ENCODE measurements around the gene TWF2. TPM values are rescaled to one million over a fixed set of nuclear protein-coding genes. Genes with fewer than 3 reads are reported as not detected.
"Not testable (repeated sequence)": the region's sequence is repeated elsewhere in the genome, so short reads cannot be mapped to it uniquely, and the experiment has no call there.

The TWF2 gene
- 95.2 and 174 TPM in 2 replicates for total RNA-seq

DNA sequence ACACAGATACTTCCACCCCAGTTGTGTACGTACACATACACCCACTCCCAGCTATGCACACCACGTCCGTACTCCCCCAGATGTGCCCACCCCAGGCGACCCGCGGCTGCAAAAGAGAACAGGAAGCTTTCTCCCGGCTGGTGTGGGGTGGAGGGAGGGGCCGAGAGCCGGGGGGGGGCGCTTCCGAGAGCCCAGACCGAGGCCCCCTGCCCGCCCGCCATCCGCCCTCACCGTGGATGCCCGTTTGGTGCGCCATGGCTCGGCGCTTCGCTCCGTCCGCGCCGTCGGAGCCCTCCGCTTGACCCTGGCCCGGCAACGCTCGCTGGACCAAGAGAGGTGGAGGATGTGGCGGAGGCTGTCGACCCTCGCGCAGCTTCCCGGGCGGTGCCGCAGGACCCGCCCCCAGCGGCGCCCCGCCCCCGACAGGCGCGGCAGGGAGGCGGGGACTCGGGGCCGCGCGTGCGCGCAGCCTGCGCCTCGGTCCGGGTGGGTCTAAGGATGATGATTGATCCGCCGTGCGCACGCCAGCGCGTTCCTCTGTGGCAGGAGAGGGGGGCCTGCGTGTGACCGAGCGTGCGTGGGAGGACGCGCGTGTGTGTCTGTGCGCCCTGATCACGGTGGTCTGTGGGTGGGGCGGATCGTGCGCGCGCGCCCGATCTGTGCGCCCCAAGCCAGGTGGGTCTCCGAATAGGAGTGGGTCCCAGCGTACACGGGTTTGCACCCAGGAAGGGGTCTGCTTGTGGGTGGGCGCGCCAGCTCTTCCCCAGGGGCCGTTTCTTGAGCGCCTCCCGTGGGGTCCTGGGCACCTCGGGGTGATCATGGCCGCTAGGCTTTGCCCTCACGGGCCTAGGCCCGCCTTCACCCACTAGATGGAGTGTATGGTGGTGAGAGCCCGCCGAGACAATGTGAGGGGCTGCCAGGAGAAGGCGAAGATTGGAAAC, at the start of gene TWF2:
TWF2 (minus strand) TSS at position 398 of the 941 bp plus-strand sequence; CDS start at position 256, 142 bp downstream.
- DNase-seq (ENCODE audit: low read depth) = no peak

DNA sequence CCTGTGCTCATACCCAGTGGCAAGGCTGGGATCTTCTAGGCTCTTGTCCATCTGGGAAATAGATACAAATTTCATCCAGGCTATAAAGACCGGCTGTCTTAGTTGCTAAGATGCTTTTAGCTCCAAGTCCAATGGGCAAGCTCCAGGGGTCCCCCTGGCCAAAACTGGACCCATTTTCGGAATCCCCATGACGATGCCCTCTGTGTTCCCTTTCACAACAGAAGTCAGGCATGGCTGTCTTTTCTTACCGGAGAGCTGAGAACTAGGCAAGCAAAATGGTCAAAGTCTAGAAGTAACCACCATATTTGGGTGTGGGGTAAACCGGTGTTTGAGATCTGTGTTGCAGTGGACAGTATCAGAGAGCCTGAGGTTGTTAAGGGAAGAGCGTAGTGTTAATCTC, 49.7 kb upstream of the TWF2 start:
- no peak for DNase-seq (ENCODE audit: low read depth)

DNA sequence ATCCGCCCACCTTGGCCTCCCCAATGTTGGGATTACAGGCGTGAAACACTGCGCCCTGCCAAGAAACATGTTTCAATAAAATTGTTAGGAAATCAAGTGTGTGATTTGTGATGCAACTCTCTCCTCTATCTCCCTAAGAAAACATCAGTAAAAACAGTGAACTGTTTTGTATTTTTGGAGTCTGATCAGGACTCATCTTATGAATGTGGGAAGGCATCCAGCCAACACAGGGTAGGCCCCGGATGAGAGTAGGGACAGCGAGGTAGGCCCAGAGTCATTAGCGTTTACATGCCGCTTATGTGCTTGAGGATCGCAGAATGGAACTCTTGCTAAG, 47.8 kb upstream of the TWF2 start:
- DNase-seq (ENCODE audit: low read depth) = peak; percentile 59

GRCh38 chr3:52284051-52284450, 45.1 kb upstream of the TWF2 start:
- not testable (repeated sequence) for DNase-seq (ENCODE audit: low read depth)

- DNase-seq (ENCODE audit: low read depth) = no peak
Measured at GRCh38 chr3:52283306-52283705, 44.3 kb upstream of the TWF2 start.

GRCh38 chr3:52281981-52282801, 43.2 kb upstream of the TWF2 start:
- peak; percentile 74 for DNase-seq (ENCODE audit: low read depth)

- peak; percentile 78 for DNase-seq (ENCODE audit: low read depth)
Measured at GRCh38 chr3:52280050-52280461, 41.1 kb upstream of the TWF2 start.

DNA sequence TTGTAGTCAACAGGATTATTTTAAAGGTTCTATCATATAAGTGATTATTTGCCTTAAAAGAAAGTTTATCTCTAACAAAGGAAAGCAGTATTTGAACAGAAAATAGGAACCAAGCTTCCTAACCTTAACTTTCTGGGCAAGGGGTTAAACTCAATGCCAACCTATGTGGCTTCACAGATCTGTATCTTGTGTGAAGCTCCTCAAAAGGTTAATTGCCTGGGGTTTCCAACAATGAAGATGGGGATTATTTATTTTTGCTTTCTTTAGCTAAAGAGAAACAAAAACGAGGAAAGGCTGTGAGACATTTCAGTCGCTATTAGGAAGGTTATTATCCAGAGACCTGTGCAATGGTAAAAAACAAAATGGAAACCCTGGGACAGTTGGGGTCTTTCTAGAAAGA, 40.6 kb upstream of the TWF2 start:
- DNase-seq (ENCODE audit: low read depth) = no peak

- peak; percentile 66 for DNase-seq (ENCODE audit: low read depth)
Measured at GRCh38 chr3:52278510-52279069, 39.6 kb upstream of the TWF2 start, which contains the start of gene WDR82. Gene WDR82 (minus strand): TSS chr3:52278649. CDS start chr3:52278361, 288 bp downstream.

DNA sequence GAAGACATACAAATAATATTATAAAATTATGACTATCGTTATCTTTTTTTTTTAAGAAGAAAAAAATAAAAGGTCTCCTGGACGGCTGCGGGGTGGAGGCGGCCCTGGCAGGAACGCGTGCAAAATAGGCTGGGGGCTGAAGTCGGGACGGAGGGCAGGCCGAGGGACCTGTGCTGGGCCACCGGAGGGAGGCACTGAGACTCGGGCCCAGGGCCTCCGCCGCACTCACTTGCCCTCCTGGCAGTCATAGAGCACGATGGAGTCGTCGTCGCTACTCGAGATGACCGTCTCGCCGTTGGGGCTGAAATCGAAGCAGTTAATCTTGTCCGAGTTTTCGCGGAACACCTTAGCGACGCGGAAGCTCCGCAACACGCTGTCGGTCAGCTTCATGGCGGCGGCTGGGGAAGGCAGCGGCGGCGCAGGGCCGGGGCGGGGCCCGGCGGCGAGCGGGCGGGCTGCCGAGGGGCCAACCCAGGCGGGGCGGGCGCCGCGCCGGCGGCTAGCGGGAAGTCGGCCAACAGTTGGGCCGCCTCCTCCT, 39.1 kb upstream of the TWF2 start:
- DNase-seq (ENCODE audit: low read depth) = no peak

DNA sequence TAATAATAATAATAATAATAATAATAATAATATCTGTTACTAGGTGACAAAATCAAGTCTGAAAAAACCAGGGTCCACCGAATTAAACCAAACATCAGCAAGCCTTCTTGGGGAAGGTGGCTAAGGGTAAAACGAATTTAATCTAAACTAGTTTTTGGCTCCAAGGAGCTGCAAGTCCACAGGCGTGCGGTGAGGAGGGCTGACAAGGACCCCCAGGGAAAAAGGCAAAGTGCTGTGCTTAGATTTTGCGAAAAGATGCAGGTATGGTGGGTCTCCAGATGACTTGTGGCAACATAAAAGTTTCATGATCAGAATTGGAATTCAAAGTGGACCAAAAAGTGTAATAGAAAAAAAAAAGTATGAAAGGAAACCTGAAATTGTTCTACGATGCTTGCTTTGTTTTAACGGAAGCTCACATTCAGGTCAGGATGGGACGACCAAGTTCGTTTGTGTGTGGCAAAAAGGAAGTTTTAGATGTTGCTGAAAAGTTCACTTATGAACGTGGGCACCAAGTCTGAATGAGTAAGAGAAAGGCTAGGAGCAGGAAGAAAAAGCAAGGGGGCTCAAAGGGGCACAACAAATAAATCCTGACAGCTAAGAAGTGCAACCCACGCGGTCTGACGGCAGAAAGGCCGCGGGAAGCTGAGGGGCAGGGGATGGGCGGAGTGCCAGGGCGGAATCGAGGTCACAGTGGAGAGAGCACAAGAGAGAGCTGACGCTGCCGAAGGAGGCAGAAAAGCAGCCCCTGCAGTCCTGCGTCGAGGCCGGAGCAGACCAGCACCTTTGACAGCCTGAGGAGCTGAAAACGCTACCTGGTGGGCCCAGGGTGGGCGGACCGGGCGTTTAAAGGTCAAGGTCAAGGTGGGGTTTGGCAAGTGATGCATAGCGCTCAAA, 38.4 kb upstream of the TWF2 start:
- peak; percentile 39 for DNase-seq (ENCODE audit: low read depth)

DNA sequence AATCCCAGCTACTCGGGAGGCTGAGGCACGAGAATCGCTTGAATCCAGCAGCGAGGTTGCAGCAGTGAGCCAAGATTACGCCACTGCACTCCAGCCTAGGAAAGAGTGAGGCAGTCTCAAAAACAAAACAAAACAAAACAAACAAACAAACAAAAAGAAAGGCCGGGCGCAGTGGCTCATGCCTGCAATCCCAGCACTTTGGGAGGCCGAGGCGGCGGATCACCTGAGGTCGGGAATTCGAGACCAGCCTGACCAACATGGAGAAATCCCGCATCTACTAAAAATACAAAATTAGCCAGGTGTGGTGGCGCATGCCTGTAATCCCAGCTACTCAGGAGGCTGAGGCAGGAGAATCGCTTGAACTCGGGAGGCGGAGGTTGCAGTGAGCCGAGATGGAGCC, 35.8 kb upstream of the TWF2 start:
- not testable (repeated sequence) for DNase-seq (ENCODE audit: low read depth)

DNA sequence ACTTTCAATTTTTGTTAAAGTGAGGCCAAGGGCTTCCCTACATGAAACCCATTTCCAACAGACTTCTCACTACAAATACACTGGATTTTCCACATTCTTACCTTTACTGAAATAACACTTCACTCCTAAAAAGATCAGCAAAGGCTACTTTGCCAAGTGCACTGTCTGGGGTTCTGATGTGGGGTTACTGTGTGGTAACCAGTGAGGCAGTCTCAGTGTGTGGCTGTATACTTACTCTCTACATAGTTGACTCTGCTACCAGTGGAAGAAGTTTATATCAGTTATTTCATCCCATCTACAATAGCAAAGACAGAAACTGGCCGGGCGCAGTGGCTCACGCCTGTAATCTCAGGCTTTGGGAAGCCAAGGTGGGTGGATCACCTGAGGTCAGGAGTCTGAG, 33.9 kb upstream of the TWF2 start:
- DNase-seq (ENCODE audit: low read depth) = no peak

DNA sequence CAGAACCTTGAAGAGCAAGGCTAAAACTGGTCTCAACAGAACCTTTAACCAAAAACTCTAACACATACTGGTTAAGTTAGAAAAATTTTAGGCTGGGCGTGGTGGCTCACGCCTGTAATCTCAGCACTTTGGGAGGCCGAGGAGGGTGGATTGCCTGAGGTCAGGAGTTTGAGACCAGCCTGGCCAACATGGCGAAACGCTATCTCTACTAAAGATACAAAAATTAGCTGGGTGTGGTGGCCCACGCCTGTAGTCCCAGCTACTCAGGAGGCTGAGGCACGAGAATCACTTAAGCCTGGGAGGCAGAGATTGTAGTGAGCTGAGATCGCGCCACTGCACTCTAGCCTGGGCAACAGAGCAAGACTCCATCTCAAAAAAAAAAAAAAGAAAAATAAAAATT, 33.2 kb upstream of the TWF2 start:
- DNase-seq (ENCODE audit: low read depth) = not testable (repeated sequence)

GRCh38 chr3:52270252-52270754, 31.3 kb upstream of the TWF2 start:
- peak; percentile 51 for DNase-seq (ENCODE audit: low read depth)

DNA sequence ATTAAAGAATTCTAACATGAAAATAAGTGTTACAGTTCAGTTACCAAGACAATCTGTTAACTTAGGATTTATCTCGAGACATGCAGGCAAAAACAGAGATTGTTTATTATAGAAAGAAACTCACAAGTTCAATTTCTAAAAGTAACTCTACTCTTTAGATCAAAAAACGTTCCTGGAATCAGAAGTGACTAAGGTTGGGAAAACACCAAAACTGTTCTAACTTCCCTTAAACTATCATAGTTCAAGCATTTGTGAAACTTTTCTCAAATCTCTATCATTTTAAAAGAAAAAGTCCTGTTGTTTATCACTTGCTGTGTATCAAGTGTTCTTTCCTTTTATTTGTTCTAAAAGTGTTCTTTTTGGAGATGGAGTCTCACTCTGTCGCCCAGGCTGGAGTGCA, 30.8 kb upstream of the TWF2 start:
- DNase-seq (ENCODE audit: low read depth) = no peak

DNA sequence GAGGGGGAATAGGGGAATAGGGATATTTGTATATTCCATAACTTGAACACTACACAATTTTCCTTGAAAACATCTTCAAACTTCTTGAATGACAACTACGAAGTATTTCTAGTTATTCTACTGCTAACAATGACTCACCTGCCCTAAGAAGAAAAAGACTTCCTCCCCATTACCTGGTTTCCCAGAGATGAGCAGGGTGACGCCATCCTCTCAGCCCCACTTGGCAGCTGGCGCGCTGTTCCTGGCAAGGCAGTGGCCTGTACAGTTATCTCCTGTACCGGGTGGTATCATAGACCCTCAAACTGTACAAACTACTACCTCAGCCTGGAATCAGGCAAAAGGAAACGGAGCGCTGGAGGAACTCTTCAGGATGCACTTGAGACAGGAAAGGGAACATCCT, 29.1 kb upstream of the TWF2 start:
- DNase-seq (ENCODE audit: low read depth) = no peak

GRCh38 chr3:52265387-52265786, 26.4 kb upstream of the TWF2 start:
- no peak for DNase-seq (ENCODE audit: low read depth)

GRCh38 chr3:52262447-52262846, 23.5 kb upstream of the TWF2 start:
- no peak for DNase-seq (ENCODE audit: low read depth)

GRCh38 chr3:52259448-52259847, 20.5 kb upstream of the TWF2 start:
- DNase-seq (ENCODE audit: low read depth) = no peak

GRCh38 chr3:52259035-52259434, 20.1 kb upstream of the TWF2 start:
- DNase-seq (ENCODE audit: low read depth) = peak; percentile 52
